HEK293 (cell line): Measurements from ENCODE around the gene PLD5.

Experiments
- BCL11B ChIP-seq: fragments of 450-650 bp; formaldehyde crosslinking; IDR thresholded peaks from 2 replicates; pipeline ENCODE4 v1.5.1; 2016; ENCODE audit warnings: low read depth, missing biosample characterization, missing genetic modification characterization
- CTCF ChIP-seq: fragments of 450-650 bp; formaldehyde crosslinking; IDR thresholded peaks from 2 replicates; pipeline ENCODE4 v1.5.1; 2016; ENCODE audit warnings: missing biosample characterization, missing genetic modification characterization
- ELK4 ChIP-seq: IDR thresholded peaks from 2 replicates; pipeline ENCODE4 v1.6.1; 2011; ENCODE audit warnings: mild to moderate bottlenecking, low read depth, low read length, borderline replicate concordance
- GLIS2 ChIP-seq: fragments of 450-650 bp; formaldehyde crosslinking; IDR thresholded peaks from 2 replicates; pipeline ENCODE4 v1.5.1; 2016; ENCODE audit warnings: missing biosample characterization, missing genetic modification characterization
- MYNN ChIP-seq: fragments of 450-650 bp; formaldehyde crosslinking; IDR thresholded peaks from 2 replicates; pipeline ENCODE4 v1.5.1; 2016; ENCODE audit warnings: missing biosample characterization, missing genetic modification characterization, borderline replicate concordance
- OSR2 ChIP-seq: fragments of 450-650 bp; formaldehyde crosslinking; IDR thresholded peaks from 2 replicates; pipeline ENCODE4 v1.5.1; 2016; ENCODE audit warnings: missing biosample characterization, missing genetic modification characterization
- PRDM1 ChIP-seq: fragments of 450-650 bp; formaldehyde crosslinking; IDR thresholded peaks from 2 replicates; pipeline ENCODE4; 2016; ENCODE audit warnings: missing biosample characterization, missing genetic modification characterization
- PRDM6 ChIP-seq: fragments of 450-650 bp; formaldehyde crosslinking; IDR thresholded peaks from 2 replicates; pipeline ENCODE4 v1.5.1; 2017; ENCODE audit warnings: missing biosample characterization, missing genetic modification characterization
- SCRT2 ChIP-seq: fragments of 450-650 bp; formaldehyde crosslinking; IDR thresholded peaks from 2 replicates; pipeline ENCODE4 v1.5.1; 2016; ENCODE audit warnings: missing biosample characterization, missing genetic modification characterization
- ZBTB21 ChIP-seq: fragments of 450-650 bp; formaldehyde crosslinking; IDR thresholded peaks from 2 replicates; pipeline ENCODE4 v1.5.1; 2017; ENCODE audit warnings: missing biosample characterization, missing genetic modification characterization
- ZBTB26 ChIP-seq: fragments of 450-650 bp; formaldehyde crosslinking; optimal IDR thresholded peaks from 2 replicates; pipeline ENCODE3; 2016; ENCODE audit warnings: missing biosample characterization, mild to moderate bottlenecking, missing genetic modification characterization
- ZBTB44 ChIP-seq: fragments of 450-650 bp; IDR thresholded peaks from 2 replicates; pipeline ENCODE4 v1.5.1; 2018; ENCODE audit warnings: missing biosample characterization, mild to moderate bottlenecking, missing genetic modification characterization
- ZBTB7A ChIP-seq: fragments of 450-650 bp; formaldehyde crosslinking; IDR thresholded peaks from 2 replicates; pipeline ENCODE4 v1.5.1; 2016; ENCODE audit warnings: low read depth, missing biosample characterization, missing genetic modification characterization
- ZNF112 ChIP-seq: fragments of 450-650 bp; formaldehyde crosslinking; IDR thresholded peaks from 2 replicates; pipeline ENCODE4 v1.5.0; 2017; ENCODE audit warnings: missing biosample characterization, missing genetic modification characterization
- ZNF133 ChIP-seq: fragments of 450-650 bp; formaldehyde crosslinking; IDR thresholded peaks from 2 replicates; pipeline ENCODE4 v1.5.1; 2016; ENCODE audit warnings: missing biosample characterization, missing genetic modification characterization
- ZNF148 ChIP-seq: fragments of 450-650 bp; formaldehyde crosslinking; IDR thresholded peaks from 2 replicates; pipeline ENCODE4 v1.5.0; 2017; ENCODE audit warnings: missing biosample characterization, missing genetic modification characterization, borderline replicate concordance
- ZNF174 ChIP-seq: fragments of 450-650 bp; formaldehyde crosslinking; IDR thresholded peaks from 2 replicates; pipeline ENCODE4 v1.5.0; 2017; ENCODE audit warnings: missing biosample characterization, mild to moderate bottlenecking, missing genetic modification characterization
- ZNF19 ChIP-seq: fragments of 450-650 bp; formaldehyde crosslinking; IDR thresholded peaks from 2 replicates; pipeline ENCODE4; 2016; ENCODE audit warnings: missing biosample characterization, missing genetic modification characterization, low read depth
- ZNF2 ChIP-seq: fragments of 450-650 bp; formaldehyde crosslinking; IDR thresholded peaks from 2 replicates; pipeline ENCODE4 v1.5.1; 2016; ENCODE audit warnings: missing biosample characterization, missing genetic modification characterization
- ZNF202 ChIP-seq: fragments of 450-650 bp; formaldehyde crosslinking; IDR thresholded peaks from 2 replicates; pipeline ENCODE4 v1.5.1; 2016; ENCODE audit warnings: missing biosample characterization, missing genetic modification characterization, borderline replicate concordance
- ZNF324 ChIP-seq: fragments of 450-650 bp; formaldehyde crosslinking; IDR thresholded peaks from 2 replicates; pipeline ENCODE4 v1.5.1; 2016; ENCODE audit warnings: missing biosample characterization, missing genetic modification characterization
- ZNF426 ChIP-seq: fragments of 450-650 bp; formaldehyde crosslinking; IDR thresholded peaks from 2 replicates; pipeline ENCODE4 v1.5.1; 2017; ENCODE audit warnings: missing biosample characterization, missing genetic modification characterization, mild to moderate bottlenecking, inconsistent platforms, moderate library complexity
- ZNF580 ChIP-seq: fragments of 450-650 bp; formaldehyde crosslinking; IDR thresholded peaks from 2 replicates; pipeline ENCODE4 v1.5.1; 2016; ENCODE audit warnings: missing biosample characterization, missing genetic modification characterization
- ZNF596 ChIP-seq: fragments of 450-650 bp; IDR thresholded peaks from 2 replicates; pipeline ENCODE4 v1.5.0; 2018; ENCODE audit warnings: missing biosample characterization, mild to moderate bottlenecking, missing genetic modification characterization, moderate library complexity
- ZNF623 ChIP-seq: fragments of 450-650 bp; formaldehyde crosslinking; IDR thresholded peaks from 2 replicates; pipeline ENCODE4 v1.5.1; 2016; ENCODE audit warnings: missing biosample characterization, missing genetic modification characterization
- ZNF624 ChIP-seq: fragments of 450-650 bp; formaldehyde crosslinking; IDR thresholded peaks from 2 replicates; pipeline ENCODE4 v1.5.1; 2017; ENCODE audit warnings: missing biosample characterization, missing genetic modification characterization
- ZNF747 ChIP-seq: fragments of 450-650 bp; formaldehyde crosslinking; IDR thresholded peaks from 2 replicates; pipeline ENCODE4 v1.5.1; 2016; ENCODE audit warnings: missing biosample characterization, missing genetic modification characterization

The PLD5 gene

GRCh38 chr1:242128951-242129502 lies 395.5 kb downstream of the PLD5 start (continued):
- TF ChIP-seq ELK4 (no peak), ZBTB26 (tag by site-specific recombination) (no peak), OSR2 (tag by site-specific recombination) (no peak), BCL11B (tag by site-specific recombination) (no peak), MYNN (tag by site-specific recombination) (no peak), ZNF580 (0 out of 2 replicates have a peak, but pooled peaks have one; percentile 20), ZNF426 (tag by site-specific recombination) (no peak), ZNF148 (tag by site-specific recombination) (no peak), ZNF19 (no peak), ZNF747 (tag by site-specific recombination) (no peak), ZNF112 (tag by site-specific recombination) (no peak), ZNF174 (tag by site-specific recombination) (no peak), ZNF133 (no peak), GLIS2 (tag by site-specific recombination) (no peak), ZBTB7A (no peak), ZNF623 (tag by site-specific recombination) (no peak), ZNF202 (tag by site-specific recombination) (no peak), ZNF596 (tag by site-specific recombination) (no peak), PRDM6 (tag by site-specific recombination) (peak; percentile 48; the same call in 1 of the 2 replicates), SCRT2 (no peak), ZBTB21 (tag by site-specific recombination) (peak; percentile 89), ZNF624 (no peak), ZBTB44 (tag by site-specific recombination) (peak; percentile 61), ZNF324 (tag by site-specific recombination) (no peak), CTCF (tag by site-specific recombination) (peak; percentile 33; the same call in 1 of the 2 replicates), PRDM1 (tag by site-specific recombination) (no peak), ZNF2 (tag by site-specific recombination) (0 out of 2 replicates have a peak, but pooled peaks have one; percentile 36)
